ENCODE measurements around the gene BBS1.
"Not testable (repeated sequence)": the region's sequence is repeated elsewhere in the genome, so short reads cannot be mapped to it uniquely, and the experiment has no call there.

BBS1 gene

GRCh38 chr11:66524304-66525040, 14.0 kb downstream of the BBS1 start:
- no peak for DNase-seq (ENCODE audit: low read depth)

DNA sequence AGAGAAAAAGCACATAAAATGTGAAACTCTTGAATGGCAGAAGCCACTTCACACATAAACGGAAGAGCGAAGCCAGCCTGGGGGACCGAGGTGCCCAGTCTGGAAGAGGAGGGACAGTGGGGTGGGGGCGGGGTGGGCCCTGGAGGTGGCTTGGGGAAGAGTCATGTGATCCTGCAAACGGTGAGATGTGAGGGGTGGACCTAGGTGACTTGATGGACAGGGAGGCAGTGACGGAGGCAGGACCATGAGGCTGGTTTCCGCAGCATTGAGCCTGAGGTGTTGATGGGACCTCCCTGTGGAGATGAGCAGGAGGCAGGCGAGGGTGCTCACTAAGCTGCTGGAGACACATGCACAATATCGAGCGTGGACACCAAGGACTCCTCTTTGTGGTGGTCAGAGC, 18.6 kb downstream of the BBS1 start:
- no peak for DNase-seq (ENCODE audit: low read depth)

GRCh38 chr11:66529655-66530054, 19.2 kb downstream of the BBS1 start:
- DNase-seq (ENCODE audit: low read depth) = no peak

- no peak for DNase-seq (ENCODE audit: low read depth)
Observed at GRCh38 chr11:66530927-66531709, 20.7 kb downstream of the BBS1 start.

DNA sequence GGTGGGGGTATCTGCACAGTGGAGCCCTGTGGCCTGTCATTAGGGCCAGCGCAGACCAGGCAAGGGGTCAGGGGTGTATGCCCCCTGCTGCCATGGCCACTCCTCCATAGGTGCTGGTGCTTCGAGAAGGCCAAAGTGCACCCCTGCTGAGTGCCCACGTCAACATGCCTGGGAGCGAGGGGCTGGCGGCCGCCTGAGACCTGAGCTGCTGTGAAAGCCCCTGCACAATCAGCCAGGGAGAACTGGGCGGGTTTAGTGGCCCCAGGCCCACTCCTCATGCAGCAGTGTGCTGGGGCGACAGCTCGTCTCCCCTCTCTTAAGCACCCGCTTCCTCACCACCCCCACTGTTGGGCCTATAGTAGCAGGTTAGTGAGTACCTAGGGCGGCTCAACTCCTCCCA, 21.4 kb downstream of the BBS1 start:
- DNase-seq (ENCODE audit: low read depth) = no peak

- DNase-seq (ENCODE audit: low read depth) = no peak
Observed at GRCh38 chr11:66532784-66533183, 22.3 kb downstream of the BBS1 start.

DNA sequence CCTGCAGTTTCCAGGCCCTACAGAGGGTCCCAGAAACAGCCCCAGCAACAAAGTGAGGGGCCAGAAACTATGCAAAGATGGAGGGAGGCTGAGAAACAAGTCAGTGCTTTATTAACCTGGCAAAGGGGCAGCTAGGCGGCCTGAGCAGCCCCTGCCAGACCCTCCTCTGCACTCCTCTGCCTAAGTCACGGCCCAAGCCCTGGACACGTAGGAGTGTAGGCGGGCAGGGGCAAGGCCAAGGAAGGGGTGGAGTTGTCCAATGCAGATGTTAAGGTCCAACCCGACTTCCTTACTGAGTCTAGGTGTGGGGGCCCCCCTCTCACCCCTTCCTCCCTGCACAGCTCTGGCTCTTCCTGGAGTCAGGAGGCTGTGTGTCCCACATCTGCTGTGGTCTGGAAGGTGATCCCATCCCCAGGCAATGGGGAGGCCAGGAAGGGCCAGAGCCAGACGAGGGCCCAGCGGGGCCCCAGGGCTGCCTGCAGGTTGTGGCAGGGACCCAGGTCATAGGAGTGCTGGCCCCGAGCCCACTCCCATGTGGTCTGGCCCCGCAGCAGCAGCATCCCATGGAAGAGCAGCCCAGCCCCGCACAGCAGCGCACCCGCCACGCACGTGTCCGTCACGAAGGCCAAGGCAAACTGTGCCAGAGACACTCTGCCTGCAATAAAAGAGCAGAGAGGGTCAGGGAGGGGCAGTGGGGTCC, 28.9 kb downstream of the BBS1 start:
- no peak for DNase-seq (ENCODE audit: low read depth)

DNA sequence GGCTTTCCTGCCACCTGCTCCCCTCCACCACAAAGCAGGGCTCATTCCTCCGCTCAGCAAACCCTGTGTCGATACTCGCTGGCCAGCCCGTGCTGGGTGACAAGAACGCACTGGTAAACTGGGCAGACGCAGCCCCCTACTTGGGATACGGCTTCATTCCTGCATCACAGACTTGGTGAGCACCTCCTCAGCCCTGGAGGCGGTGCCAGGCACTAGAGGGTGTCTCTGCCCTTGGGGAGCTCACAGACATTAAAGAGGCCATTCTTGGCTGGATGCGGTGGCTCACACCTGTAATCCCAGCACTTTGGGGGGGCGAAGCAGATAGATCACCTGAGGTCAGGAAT, 29.4 kb downstream of the BBS1 start:
- DNase-seq (ENCODE audit: low read depth) = no peak

DNA sequence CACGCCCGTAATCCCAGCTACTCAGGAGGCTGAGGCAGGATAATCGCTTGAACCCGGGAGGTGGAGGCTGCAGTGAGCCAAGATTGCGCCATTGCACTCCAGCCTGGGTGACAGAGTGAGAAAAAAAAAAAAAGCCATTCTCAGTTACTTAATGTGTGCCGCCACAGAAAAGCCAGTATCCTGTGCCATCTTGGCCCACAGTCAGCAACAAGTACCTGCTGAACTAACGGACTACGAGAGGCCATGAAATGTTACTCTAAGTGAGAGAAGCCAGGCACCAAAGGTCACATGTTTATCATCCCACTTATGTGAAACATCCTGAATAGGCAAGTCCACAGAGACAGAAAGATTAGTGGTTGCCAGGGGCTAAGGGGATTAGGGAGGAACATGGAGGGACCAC, 30.2 kb downstream of the BBS1 start:
- DNase-seq (ENCODE audit: low read depth) = not testable (repeated sequence)

- no peak for DNase-seq (ENCODE audit: low read depth)
Observed at GRCh38 chr11:66541892-66542291, 31.5 kb downstream of the BBS1 start.

DNA sequence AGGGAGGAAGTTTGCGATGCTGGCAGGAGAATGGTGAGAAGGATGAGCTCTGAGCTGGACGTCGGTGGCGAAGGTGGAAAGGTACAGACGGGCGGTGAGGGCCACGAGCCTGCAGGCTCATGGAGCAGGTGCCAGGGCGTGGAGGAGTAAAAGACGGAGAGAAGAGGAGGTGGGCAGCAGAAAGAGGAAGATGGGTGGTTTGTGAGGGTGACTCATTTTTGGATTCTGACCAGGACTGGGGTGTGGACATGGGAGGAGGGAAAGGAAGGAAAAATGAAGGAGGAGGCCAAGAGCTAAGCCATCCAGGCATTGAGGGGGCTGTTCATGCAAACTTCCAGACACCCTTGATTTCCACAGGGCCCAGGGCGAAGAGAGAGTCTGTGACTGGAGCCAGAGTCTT, 31.9 kb downstream of the BBS1 start:
- DNase-seq (ENCODE audit: low read depth) = peak; percentile 42

- DNase-seq (ENCODE audit: low read depth) = peak; percentile 57
Observed at GRCh38 chr11:66543263-66544107, 33.0 kb downstream of the BBS1 start.

- not testable (repeated sequence) for DNase-seq (ENCODE audit: low read depth)
Observed at GRCh38 chr11:66544952-66545351, 34.5 kb downstream of the BBS1 start.

DNA sequence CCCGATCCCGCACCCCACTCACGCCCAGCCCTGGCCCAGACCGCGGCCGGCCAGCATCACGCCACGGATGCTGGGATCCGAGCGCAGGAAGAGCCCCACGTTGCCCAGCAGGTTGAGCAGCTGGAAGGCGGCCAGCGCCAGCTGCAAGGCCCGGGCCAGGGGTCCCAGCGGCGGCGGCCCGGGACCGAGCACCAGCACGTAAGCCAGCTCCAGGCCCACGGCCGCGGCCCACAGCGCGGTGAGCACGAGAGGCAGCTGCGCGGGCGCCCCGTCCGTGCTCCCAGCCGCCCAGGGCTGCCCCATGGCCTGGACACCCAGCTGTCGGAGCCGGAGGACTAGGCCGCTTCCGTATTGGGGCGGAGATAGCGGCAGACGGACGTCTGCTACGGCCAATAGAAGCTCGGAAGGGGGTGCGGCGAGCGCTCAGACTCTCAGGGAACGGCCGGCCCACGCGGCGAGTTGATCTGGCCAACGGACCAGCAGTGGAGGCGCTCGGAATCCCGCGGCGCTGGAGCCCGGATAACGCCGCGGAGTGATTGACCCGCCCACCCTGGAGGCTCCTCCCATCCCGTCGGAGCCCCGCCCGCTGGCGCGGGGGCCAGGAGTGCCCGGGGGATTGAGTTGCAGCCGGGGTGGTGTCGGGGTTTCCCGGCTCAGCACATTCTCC, 35.4 kb downstream of the BBS1 start, which contains the start of gene ZDHHC24:
Gene ZDHHC24, minus strand, starts transcription at position 348 of the 667 bp plus-strand sequence. Its CDS starts 45 bp downstream, at position 303.
- peak; percentile 98 for DNase-seq (ENCODE audit: low read depth)

DNA sequence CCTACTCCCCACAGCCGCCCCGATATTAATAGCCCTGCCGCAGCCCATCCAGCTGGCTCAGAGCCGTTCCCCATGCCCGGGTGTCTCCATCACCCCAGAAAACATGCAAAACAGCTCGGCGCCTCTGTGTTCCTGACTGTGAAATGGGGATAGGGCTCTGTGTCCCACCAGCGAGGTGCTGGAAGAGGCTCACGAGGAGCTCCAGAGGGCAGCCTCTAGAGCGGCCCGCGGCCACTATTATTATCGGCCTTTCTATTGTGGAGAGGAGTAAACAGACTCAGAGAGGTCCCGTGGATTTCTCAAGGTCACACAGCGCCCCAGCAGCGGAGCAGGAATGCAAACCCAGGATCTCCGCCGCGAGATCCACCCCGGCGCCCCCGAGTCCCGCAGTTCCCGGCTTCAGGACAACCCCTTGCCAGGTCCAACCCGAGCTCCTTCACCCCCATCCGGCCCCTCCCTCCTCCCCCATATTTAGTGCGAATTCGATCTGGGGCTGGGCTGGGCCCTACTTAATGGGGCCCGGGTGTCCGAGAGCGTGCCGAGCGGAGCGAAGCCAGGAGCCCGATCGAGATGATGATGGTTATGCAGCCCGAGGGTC, 36.0 kb downstream of the BBS1 start, which contains the start of gene ACTN3:
Gene ACTN3, plus strand, starts transcription at position 536 of the 598 bp plus-strand sequence. Its CDS starts 35 bp downstream, at position 571.
- DNase-seq (ENCODE audit: low read depth) = peak; percentile 63

DNA sequence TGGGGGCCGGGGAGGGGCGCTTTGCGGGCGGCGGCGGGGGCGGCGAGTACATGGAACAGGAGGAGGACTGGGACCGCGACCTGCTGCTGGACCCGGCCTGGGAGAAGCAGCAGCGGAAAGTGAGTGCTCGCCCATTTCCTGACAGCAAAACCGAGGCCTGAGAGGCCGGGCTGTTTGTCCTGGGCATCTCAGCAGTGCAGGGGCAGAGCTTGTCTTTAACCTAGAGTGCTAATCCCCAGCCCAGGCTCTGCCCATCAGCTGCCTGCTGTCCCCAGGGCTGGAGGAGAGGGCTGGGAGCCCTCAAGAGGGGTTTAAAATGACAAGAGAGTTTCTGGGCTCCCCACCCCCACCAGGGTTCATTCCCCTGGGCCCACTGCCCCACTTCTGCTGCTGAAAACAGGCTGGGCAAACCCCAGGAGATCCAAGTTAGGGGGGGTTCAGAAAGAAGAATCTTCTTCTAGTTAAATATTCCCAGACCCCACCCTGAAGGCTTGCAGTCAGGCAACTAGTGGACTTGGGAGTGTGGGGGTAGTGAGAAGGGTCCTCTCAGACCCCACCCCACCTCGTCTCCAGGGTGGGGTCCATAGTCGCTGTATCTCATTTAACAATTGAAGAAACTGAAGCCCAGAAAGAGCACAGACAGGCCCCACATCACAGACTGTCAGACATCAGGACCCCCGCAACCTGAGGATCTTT, 36.7 kb downstream of the BBS1 start:
- DNase-seq (ENCODE audit: low read depth) = no peak

DNA sequence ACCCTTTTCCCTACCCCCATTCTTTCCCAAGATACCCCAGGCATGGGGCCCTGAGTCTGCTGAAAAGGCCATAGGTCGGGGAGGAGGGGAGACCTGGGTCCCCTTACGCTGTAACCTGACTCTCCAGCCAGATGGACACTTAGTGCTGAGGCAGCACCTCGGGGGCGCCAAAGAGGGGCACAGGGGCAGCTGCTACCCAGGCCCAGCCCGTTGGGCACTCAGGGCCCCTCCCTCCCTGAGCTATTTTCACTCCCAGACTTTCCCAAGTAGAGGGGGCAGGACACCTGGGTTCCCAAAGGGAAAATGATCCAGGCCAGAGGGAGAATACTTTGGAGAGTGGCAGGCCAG, 37.2 kb downstream of the BBS1 start:
- no peak for DNase-seq (ENCODE audit: low read depth)

DNA sequence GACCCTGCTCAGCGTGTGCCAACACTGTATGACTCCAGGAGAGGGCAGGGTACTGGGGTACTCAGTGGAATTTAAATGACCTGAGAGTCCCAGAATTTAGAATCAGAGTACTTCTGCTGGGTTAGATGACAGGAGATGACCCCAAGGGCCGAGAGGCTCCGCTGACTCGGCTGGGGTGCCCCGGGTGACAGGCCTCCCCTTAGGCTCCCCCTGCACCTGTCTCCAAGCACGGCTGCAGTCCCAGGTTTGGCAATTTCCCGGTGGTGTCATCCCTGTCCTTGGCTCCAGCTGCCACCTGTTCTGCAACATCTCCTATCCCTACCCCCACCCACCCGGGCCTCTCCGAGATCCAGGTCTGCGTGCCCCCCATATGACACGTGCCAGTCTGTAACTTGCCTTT, 37.6 kb downstream of the BBS1 start:
- DNase-seq (ENCODE audit: low read depth) = no peak

DNA sequence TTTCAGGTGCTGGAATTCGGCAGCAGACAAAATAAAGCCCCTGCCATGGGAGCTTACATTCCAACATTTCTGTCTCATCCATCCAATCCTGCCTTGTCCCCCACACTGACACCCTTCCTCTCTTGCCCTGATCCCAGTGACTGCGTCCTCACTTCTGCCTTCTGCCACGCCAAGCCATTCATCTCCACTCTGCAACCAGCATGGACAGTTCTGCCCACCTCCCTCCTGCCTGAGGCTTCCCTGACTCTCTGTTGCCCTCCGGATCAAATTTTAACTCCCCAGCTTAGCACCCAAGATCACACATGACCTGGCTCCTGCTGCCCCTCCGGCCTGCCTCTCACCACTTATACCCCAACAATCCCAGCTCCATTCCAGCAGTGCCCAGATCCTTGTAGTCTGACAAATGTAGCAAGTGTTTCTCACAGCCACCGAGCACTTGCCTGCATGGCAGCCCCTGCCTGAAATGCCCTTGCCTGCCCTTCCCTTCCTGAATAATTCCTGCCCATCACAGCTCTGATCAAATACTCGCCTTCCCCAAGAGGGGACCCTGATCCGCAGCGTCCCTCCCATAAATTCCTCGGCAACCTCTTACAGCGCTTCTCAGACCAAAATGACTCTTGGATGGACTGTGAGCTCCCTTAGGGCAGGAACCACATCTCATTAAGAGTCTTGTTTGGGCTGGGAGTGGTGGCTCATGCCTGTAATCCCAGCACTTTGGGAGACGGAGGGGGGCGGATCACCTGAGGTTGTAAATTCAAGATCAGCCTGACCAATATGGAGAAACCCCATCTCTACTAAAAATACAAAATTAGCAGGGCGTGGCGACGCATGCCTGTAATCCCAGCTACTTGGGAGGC, 38.6 kb downstream of the BBS1 start:
- DNase-seq (ENCODE audit: low read depth) = no peak
